ENCODE measurements around the gene SLC25A23.

GRCh38 chr19:6480848-6481415, 21.3 kb upstream of the SLC25A23 start:
- TF ChIP-seq CTCF (IDR thresholded peaks at IDR 0.05) (no peak), ZFX (IDR thresholded peaks at IDR 0.05; ENCODE audit: borderline replicate concordance) (no peak)
